GM12878 (cell line): Measurements from ENCODE around the gene PATZ1. TPM values are rescaled to one million over a fixed set of nuclear protein-coding genes. Genes with fewer than 3 reads are reported as not detected.
"Not testable (repeated sequence)": the region's sequence is repeated elsewhere in the genome, so short reads cannot be mapped to it uniquely, and the experiment has no call there.

Experiments used
- ATAC-seq: fragments of 200-7000 bp; cut with Tn5 transposase; 3 replicates; pipeline ENCODE4 v1.9.1; 2020; ENCODE audit warnings: mild to moderate bottlenecking, moderate library complexity
- BruUV-seq: library from RNA; stranded (reverse); fragments of 400-500 nt; replicated peaks from 2 replicates; lab custom pipeline; 2021; lab: Mats Ljungman, UMichigan
- CTCF ChIA-PET: fragments of 300-600 bp; sonication (Branson Sonifier 250); formaldehyde crosslinking; extraction: SDS; loops from one replicate; lab custom pipeline; 2021; ENCODE audit warnings: inconsistent platforms; lab: Yijun Ruan, JAX
- POLR2A ChIA-PET: fragments of 350-600 bp; formaldehyde crosslinking; extraction: SDS; loops from one replicate; lab custom pipeline; 2021; ENCODE audit warnings: inconsistent platforms; lab: Charles Lee
- RAD21 ChIA-PET: fragments of 300-600 bp; sonication (Branson Sonifier 250); formaldehyde crosslinking; loops from one replicate; lab custom pipeline; 2023; ENCODE audit warnings: antibody characterized with exemption; ENCODE audit not compliant: unreplicated experiment; lab: Charles Lee
- SMC1A ChIA-PET: fragments of 300-600 bp; sonication (Branson Sonifier 250); formaldehyde crosslinking; loops from one replicate; lab custom pipeline; 2023; ENCODE audit not compliant: unreplicated experiment, uncharacterized antibody; lab: Charles Lee
- DNase-seq: peaks from one replicate; pipeline ENCODE4 v3.0.0-alpha.2; 2011; ENCODE audit warnings: low read depth, low spot score
- FAIRE-seq: peaks from 3 replicates; lab custom pipeline; 2011; peaks lifted over from hg19 to GRCh38; lab: Jason Lieb, UNC
- H2AFZ ChIP-seq: 2 replicates; pipeline ENCODE4 v1.6.0; 2011; ENCODE audit warnings: low read depth, low read length, control low read depth; ENCODE audit not compliant: control insufficient read depth
- H3K27ac ChIP-seq: 2 replicates; pipeline ENCODE4 v1.5.1; 2011; ENCODE audit warnings: control low read depth; ENCODE audit not compliant: control insufficient read depth, insufficient read depth
- H3K27me3 ChIP-seq, 2 experiments: replicated peaks in 1 of 2; 2 replicates each; pipeline versions ENCODE4 v1.6.0 to v1.6.1; 2011; ENCODE audit warnings: low read length in 1 of 2; ENCODE audit not compliant: control insufficient read depth in 2 of 2, insufficient read depth in 2 of 2
- H3K36me3 ChIP-seq, 2 experiments: 2 replicates each; pipeline ENCODE4 v1.5.1; 2011; ENCODE audit warnings: low read length in 1 of 2; ENCODE audit not compliant: control insufficient read depth in 2 of 2, insufficient read depth in 2 of 2
- H3K4me1 ChIP-seq: 2 replicates; pipeline ENCODE4 v1.6.1; 2011; ENCODE audit warnings: mild to moderate bottlenecking, low read length, moderate library complexity, mixed read lengths; ENCODE audit not compliant: control insufficient read depth, insufficient read depth
- H3K4me2 ChIP-seq: 2 replicates; pipeline ENCODE4 v1.6.0; 2011; ENCODE audit warnings: control low read depth; ENCODE audit not compliant: control insufficient read depth, insufficient read depth
- H3K4me3 ChIP-seq: fragments of 200-600 bp; sonication (generic); 2 replicates; pipeline ENCODE4 v1.5.1; 2016
- H3K79me2 ChIP-seq: 2 replicates; pipeline ENCODE4 v1.6.0; 2011; ENCODE audit warnings: low read length; ENCODE audit not compliant: control insufficient read depth, insufficient read depth
- H3K9ac ChIP-seq: 2 replicates; pipeline ENCODE4 v1.8.0; 2011; ENCODE audit warnings: low read length, control low read depth, mixed read lengths; ENCODE audit not compliant: control insufficient read depth, insufficient read depth
- H3K9me3 ChIP-seq: replicated peaks from 3 replicates; pipeline ENCODE4 v1.5.1; 2011; ENCODE audit warnings: mild to moderate bottlenecking, low read length; ENCODE audit not compliant: control insufficient read depth, insufficient read depth
- H4K20me1 ChIP-seq: 2 replicates; pipeline ENCODE4 v1.6.0; 2011; ENCODE audit not compliant: control insufficient read depth, insufficient read depth
- BCL3 ChIP-seq: IDR thresholded peaks from 2 replicates; pipeline ENCODE4 v1.6.1; 2011; ENCODE audit warnings: borderline replicate concordance, low read depth, mild to moderate bottlenecking, moderate library complexity, low read length; ENCODE audit not compliant: insufficient read depth, poor library complexity, severe bottlenecking
- BHLHE40 ChIP-seq, 2 experiments: fragments of 450-650 bp in 1 of 2; IDR thresholded peaks; 2 replicates each; pipeline ENCODE4 v1.6.1; 2011 to 2017; ENCODE audit warnings: low read depth in 2 of 2, borderline replicate concordance in 1 of 2, improper control_type of control experiment in 1 of 2, low read length in 1 of 2, mild to moderate bottlenecking in 1 of 2
- BRCA1 ChIP-seq: IDR thresholded peaks from 2 replicates; pipeline ENCODE4 v1.6.1; 2011; ENCODE audit warnings: low read depth, low read length, improper control_type of control experiment
- CHD4 ChIP-seq: fragments of 200-600 bp; sonication (generic); IDR thresholded peaks from 2 replicates; pipeline ENCODE4 v1.6.1; 2016; ENCODE audit warnings: mild to moderate bottlenecking
- FOS ChIP-seq: IDR thresholded peaks from 3 replicates; pipeline ENCODE4 v1.6.1; 2011; ENCODE audit warnings: borderline replicate concordance; ENCODE audit not compliant: insufficient read length; ENCODE audit errors: extremely low read depth
- POLR2A ChIP-seq: IDR thresholded peaks from 2 replicates; pipeline ENCODE4 v1.6.1; 2011; ENCODE audit warnings: low read depth, mild to moderate bottlenecking, low read length
- RCOR1 ChIP-seq: conservative IDR thresholded peaks from 2 replicates; pipeline ENCODE4 v1.6.1; 2012; ENCODE audit warnings: low read depth, low read length, improper control_type of control experiment
- SKIL ChIP-seq: fragments of 450-650 bp; IDR thresholded peaks from 2 replicates; pipeline ENCODE4 v1.6.1; 2017; ENCODE audit warnings: mild to moderate bottlenecking, low read depth, inconsistent platforms; ENCODE audit not compliant: poor library complexity, severe bottlenecking
- ZNF217 ChIP-seq: fragments of 450-650 bp; IDR thresholded peaks from 2 replicates; pipeline ENCODE4 v1.6.1; 2017; ENCODE audit warnings: antibody characterized with exemption, mild to moderate bottlenecking
- WGBS: methylation state at CpG from one replicate; pipeline ENCODE4 v1.1.6; 2016; ENCODE audit warnings: low lambda C conversion rate; ENCODE audit not compliant: insufficient replicate concordance, insufficient coverage; ENCODE audit errors: missing lambda C conversion rate; 5-methylcytosine and 5-hydroxymethylcytosine counted together
- in situ Hi-C: fragments of 300-500 bp; cut with MboI; formaldehyde crosslinking; loops from 9 replicates; pipeline ENCODE4 v1.14.3; 2018; ENCODE audit warnings: mixed read lengths
- intact Hi-C: fragments of 100-400 bp; cut with micrococcal nuclease; formaldehyde crosslinking; loops from one replicate; pipeline ENCODE4 v1.14.2; 2022; ENCODE audit not compliant: unreplicated experiment
- polyA plus RNA-seq, 11 experiments: library from polyadenylated mRNA; depleted of rRNA in 4 of 11; unstranded in 6 of 11; stranded (reverse) in 5 of 11; fragments of >200 nt; fragmentation: Nextera tagmentation in 4 of 11; fragmentation: Illumina TruSeq in 1 of 11; extraction: Ambion mirVana in 4 of 11; extraction: Trizol in 1 of 11; gene quantifications; 1 replicate in 1 of 11; 2 replicates in 10 of 11; pipeline versions ENCODE4 v1.2.1 to v1.2.3, GENCODE V29; 2011 to 2016; ENCODE audit warnings: inconsistent platforms in 2 of 11, missing spikeins in 2 of 11, low read depth in 1 of 11
- total RNA-seq, 4 experiments: library from RNA; depleted of rRNA in 3 of 4; stranded (reverse); fragments of >200 nt in 3 of 4; fragmentation: Illumina TruSeq in 1 of 4; extraction: Trizol in 1 of 4; gene quantifications; 2 replicates each; pipeline versions ENCODE4 v1.2.1 to v1.2.3, GENCODE V29; 2013 to 2021
- TF ChIP-seq, protein P1 (sequence below): fragments of 450-650 bp; IDR thresholded peaks from 2 replicates; pipeline ENCODE4 v1.6.1; 2016; ENCODE audit warnings: mild to moderate bottlenecking
- TF ChIP-seq, protein P2 (sequence below): IDR thresholded peaks from 2 replicates; pipeline ENCODE4 v1.6.1; 2011; ENCODE audit warnings: low read depth, mild to moderate bottlenecking, low read length, moderate library complexity, borderline replicate concordance; ENCODE audit errors: extremely low read depth

PATZ1 gene
- total and polyA plus RNA-seq, 10 of the 15 experiments (the other 5 are each of a cell fraction or from before 2014, with no cell fraction given): 3.6 to 32.7 (median 13.9) TPM

- TF ChIP-seq ZNF217 (no peak), BRCA1 (no peak), BHLHE40 (IDR thresholded peaks at IDR 0.05; ENCODE audit: borderline replicate concordance in 1 of 2, low read depth in 2 of 2, low read length in 1 of 2) (no peak), SKIL (no peak), CHD4 (no peak), FOS (no peak), RCOR1 (no peak), BCL3 (no peak), POLR2A (no peak)
- TF ChIP-seq, protein P1, sequence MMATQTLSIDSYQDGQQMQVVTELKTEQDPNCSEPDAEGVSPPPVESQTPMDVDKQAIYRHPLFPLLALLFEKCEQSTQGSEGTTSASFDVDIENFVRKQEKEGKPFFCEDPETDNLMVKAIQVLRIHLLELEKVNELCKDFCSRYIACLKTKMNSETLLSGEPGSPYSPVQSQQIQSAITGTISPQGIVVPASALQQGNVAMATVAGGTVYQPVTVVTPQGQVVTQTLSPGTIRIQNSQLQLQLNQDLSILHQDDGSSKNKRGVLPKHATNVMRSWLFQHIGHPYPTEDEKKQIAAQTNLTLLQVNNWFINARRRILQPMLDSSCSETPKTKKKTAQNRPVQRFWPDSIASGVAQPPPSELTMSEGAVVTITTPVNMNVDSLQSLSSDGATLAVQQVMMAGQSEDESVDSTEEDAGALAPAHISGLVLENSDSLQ: no peak
- TF ChIP-seq, protein P2, sequence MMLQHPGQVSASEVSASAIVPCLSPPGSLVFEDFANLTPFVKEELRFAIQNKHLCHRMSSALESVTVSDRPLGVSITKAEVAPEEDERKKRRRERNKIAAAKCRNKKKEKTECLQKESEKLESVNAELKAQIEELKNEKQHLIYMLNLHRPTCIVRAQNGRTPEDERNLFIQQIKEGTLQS: no peak
Observed at GRCh38 chr22:31321421-31321820, 24.7 kb downstream of the PATZ1 start (continued).

DNA sequence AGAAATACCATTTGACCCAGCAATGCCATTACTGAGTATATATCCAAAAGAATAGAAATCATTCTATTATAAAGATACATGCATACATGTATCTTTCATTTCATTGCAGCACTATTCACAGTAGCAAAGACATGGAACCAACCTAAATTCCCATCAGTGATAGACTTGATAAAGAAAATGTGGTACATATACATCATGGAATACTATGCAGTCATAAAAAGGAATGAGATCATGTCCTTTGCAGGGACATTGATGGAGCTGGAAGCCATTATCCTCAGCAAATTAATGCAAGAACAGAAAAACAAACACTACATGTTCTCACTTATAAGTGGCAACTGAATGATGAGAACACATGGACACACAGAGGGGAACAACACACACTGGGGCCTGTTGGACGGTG, 31.9 kb downstream of the PATZ1 start:
- ChIA-PET RAD21 (interaction anchor here (0.9 to 1.2 kb wide), 2 partner anchors 13 to 22 kb away, joined by 4 to 7 read pairs; partner anchors contain the start of gene PIK3IP1), SMC1A (interaction anchor here (1.1 to 3.3 kb wide), 5 partner anchors 17 to 206 kb away, joined by 3 to 11 read pairs (median 9); partner anchors contain the start of genes PIK3IP1 and SELENOM), CTCF (interaction anchor here (0.6 to 5.4 kb wide), 17 partner anchors 8 to 183 kb away, joined by 3 to 91 read pairs (median 5); partner anchors contain the start of genes LIMK2, PIK3IP1 and RNF185), POLR2A (interaction anchor here (0.6 kb wide), 1 partner anchor 155 kb away, joined by 3 read pairs; no protein-coding TSS in a partner anchor)
- FAIRE-seq, H3K79me2 ChIP-seq, in situ Hi-C loops, H3K27ac ChIP-seq, DNase-seq, H3K4me1 ChIP-seq, H3K4me2 ChIP-seq, H4K20me1 ChIP-seq, H3K9me3 ChIP-seq, BruUV-seq, H2AFZ ChIP-seq, H3K36me3 ChIP-seq, ATAC-seq, H3K9ac ChIP-seq, H3K4me3 ChIP-seq, H3K27me3 ChIP-seq: not testable (repeated sequence)
- WGBS: 100% methylated on average over 1 of the region's 1 CpG
- intact Hi-C loops: loop anchor here (5.0 kb wide), 1 partner anchor 227 kb away; no protein-coding TSS in a partner anchor
